SK-N-SH (cell line): ENCODE results near the gene OR2AT4. TPM values are rescaled to one million over a fixed set of nuclear protein-coding genes. Genes with fewer than 3 reads are reported as not detected.
A peak's percentile ranks its signal among the peaks of the same experiment; 100 is the strongest.

Source experiments
- CTCF ChIA-PET: fragments of 300-600, 350-600 bp; formaldehyde crosslinking; extraction: SDS; loops from one replicate; lab custom pipeline; 2021; lab: Yijun Ruan, JAX
- POLR2A ChIA-PET: fragments of 350-600 bp; sonication (Branson Sonifier 250); formaldehyde crosslinking; extraction: SDS; loops from one replicate; lab custom pipeline; 2020; ENCODE audit warnings: antibody characterized with exemption, inconsistent platforms; lab: Yijun Ruan, JAX
- DNase-seq: peaks from one replicate; pipeline ENCODE4 v3.0.0; 2012
- H2AFZ ChIP-seq: fragments of 200-600 bp; sonication (generic); 2 replicates; pipeline ENCODE4 v1.8.1; 2016; ENCODE audit warnings: antibody characterized with exemption, mild to moderate bottlenecking, low read depth
- H3F3A ChIP-seq: fragments of 200-600 bp; sonication (generic); replicated peaks from 2 replicates; pipeline ENCODE3; 2016; ENCODE audit warnings: antibody characterized with exemption, mild to moderate bottlenecking; ENCODE audit not compliant: insufficient read depth
- H3K27ac ChIP-seq, 2 experiments: fragments of 200-500 bp in 1 of 2; fragments of 200-600 bp in 1 of 2; sonication (Bioruptor generic) in 1 of 2; sonication (generic), shearing (Covaris generic) in 1 of 2; 2 replicates each; pipeline versions ENCODE4 v1.5.1 to v1.6.1; 2014 to 2016; ENCODE audit warnings: low read depth in 2 of 2, inconsistent platforms in 1 of 2, low read length in 1 of 2, mild to moderate bottlenecking in 1 of 2, mixed read lengths in 1 of 2
- H3K27me3 ChIP-seq: fragments of 200-600 bp; sonication (generic), shearing (Covaris generic); 2 replicates; pipeline ENCODE4 v1.6.1; 2016; ENCODE audit warnings: mixed run types; ENCODE audit not compliant: insufficient read depth
- H3K36me3 ChIP-seq, 2 experiments: fragments of 200-500 bp in 1 of 2; fragments of 200-600 bp in 1 of 2; sonication (Bioruptor generic) in 1 of 2; sonication (generic) in 1 of 2; replicated peaks in 1 of 2; 2 replicates each; pipeline versions ENCODE3 to v1.5.1; 2014 to 2016; ENCODE audit warnings: low read length in 1 of 2, mild to moderate bottlenecking in 1 of 2; ENCODE audit not compliant: insufficient read depth in 2 of 2, control insufficient read depth in 1 of 2
- H3K4me1 ChIP-seq, 2 experiments: fragments of 200-500 bp in 1 of 2; fragments of 200-600 bp in 1 of 2; sonication (Bioruptor generic) in 1 of 2; sonication (generic), shearing (Covaris generic) in 1 of 2; 2 replicates each; pipeline versions ENCODE4 v1.5.1 to v1.6.1; 2014 to 2016; ENCODE audit warnings: low read depth in 1 of 2, low read length in 1 of 2, mixed run types in 1 of 2; ENCODE audit not compliant: insufficient read depth in 2 of 2, control insufficient read depth in 1 of 2
- H3K4me2 ChIP-seq: fragments of 200-600 bp; sonication (generic), shearing (Covaris generic); 2 replicates; pipeline ENCODE4 v1.6.1; 2017; ENCODE audit warnings: mixed run types
- H3K4me3 ChIP-seq, 2 experiments: fragments of 200-500 bp in 1 of 2; fragments of 200-600 bp in 1 of 2; sonication (Bioruptor generic) in 1 of 2; sonication (generic), shearing (Covaris generic) in 1 of 2; 2 replicates each; pipeline versions ENCODE4 v1.5.1 to v1.8.1; 2014 to 2016; ENCODE audit warnings: low read depth in 2 of 2, inconsistent platforms in 1 of 2, low read length in 1 of 2, mild to moderate bottlenecking in 1 of 2, mixed read lengths in 1 of 2, moderate library complexity in 1 of 2
- H3K79me2 ChIP-seq: fragments of 200-600 bp; sonication (generic); 2 replicates; pipeline ENCODE4 v1.8.1; 2017; ENCODE audit warnings: mild to moderate bottlenecking; ENCODE audit not compliant: insufficient read depth
- H3K9ac ChIP-seq: fragments of 200-600 bp; sonication (generic); 2 replicates; pipeline ENCODE4 v1.6.1; 2017; ENCODE audit warnings: mixed run types
- H3K9me2 ChIP-seq: fragments of 200-600 bp; sonication (generic); 2 replicates; pipeline ENCODE4 v1.6.1; 2017; ENCODE audit warnings: mixed run types
- H3K9me3 ChIP-seq: fragments of 200-600 bp; sonication (generic); 2 replicates; pipeline ENCODE4 v1.6.1; 2017; ENCODE audit warnings: mixed run types, mild to moderate bottlenecking, moderate library complexity
- H4K20me1 ChIP-seq: fragments of 200-600 bp; sonication (generic); 2 replicates; pipeline ENCODE4 v1.6.1; 2017; ENCODE audit warnings: mild to moderate bottlenecking, mixed run types; ENCODE audit not compliant: insufficient read depth
- CHD2 ChIP-seq: fragments of 150-350 bp; IDR thresholded peaks from 2 replicates; pipeline ENCODE4 v1.6.1; 2018; ENCODE audit warnings: low read length; ENCODE audit not compliant: partially characterized antibody
- CTCF ChIP-seq: fragments of 200-600 bp; sonication (generic); IDR thresholded peaks from 2 replicates; pipeline ENCODE4 v1.6.1; 2017; ENCODE audit warnings: antibody characterized with exemption, mild to moderate bottlenecking, moderate library complexity
- ELF1 ChIP-seq: IDR thresholded peaks from 2 replicates; pipeline ENCODE4 v1.4.0; 2012
- EZH2phosphoT487 ChIP-seq: fragments of 200-600 bp; sonication (generic); IDR thresholded peaks from 2 replicates; pipeline ENCODE4 v1.6.1; 2017; ENCODE audit warnings: low read depth, mixed run types, mild to moderate bottlenecking, antibody characterized with exemption, moderate library complexity, borderline replicate concordance
- FOSL2 ChIP-seq: IDR thresholded peaks from 2 replicates; pipeline ENCODE4 v1.4.0; 2012; ENCODE audit warnings: low read depth, mild to moderate bottlenecking, moderate library complexity, borderline replicate concordance
- FOXJ3 ChIP-seq: sonication (generic); formaldehyde crosslinking; IDR thresholded peaks from 2 replicates; pipeline ENCODE4 v1.5.1; 2020; ENCODE audit warnings: mild to moderate bottlenecking, missing genetic modification reagents
- GABPA ChIP-seq: IDR thresholded peaks from 2 replicates; pipeline ENCODE4 v1.4.0; 2012; ENCODE audit warnings: low read depth, mild to moderate bottlenecking
- IRF3 ChIP-seq: fragments of 150-350 bp; IDR thresholded peaks from 2 replicates; pipeline ENCODE4 v1.6.1; 2016; ENCODE audit warnings: mild to moderate bottlenecking, low read depth, low read length
- JUND ChIP-seq: IDR thresholded peaks from 2 replicates; pipeline ENCODE4 v1.4.0; 2012
- MEF2A ChIP-seq: IDR thresholded peaks from 2 replicates; pipeline ENCODE4 v1.4.0; 2012; ENCODE audit warnings: low read depth, borderline replicate concordance
- MXI1 ChIP-seq: IDR thresholded peaks from 2 replicates; pipeline ENCODE4 v1.6.1; 2012; ENCODE audit warnings: mild to moderate bottlenecking, low read depth, low read length, improper control_type of control experiment
- NFIC ChIP-seq: IDR thresholded peaks from 2 replicates; pipeline ENCODE4 v1.4.0; 2012; ENCODE audit warnings: borderline replicate concordance
- NRF1 ChIP-seq: IDR thresholded peaks from 2 replicates; pipeline ENCODE4 v1.6.1; 2012; ENCODE audit warnings: low read depth, mild to moderate bottlenecking, low read length
- PBX3 ChIP-seq: IDR thresholded peaks from 2 replicates; pipeline ENCODE4; 2012
- REST ChIP-seq: IDR thresholded peaks from 2 replicates; pipeline ENCODE4 v1.6.1; 2012; ENCODE audit warnings: mild to moderate bottlenecking, low read depth, low read length, moderate library complexity
- RFX5 ChIP-seq: IDR thresholded peaks from 2 replicates; pipeline ENCODE4 v1.6.1; 2012; ENCODE audit warnings: mild to moderate bottlenecking, improper control_type of control experiment, low read length
- RXRA ChIP-seq: IDR thresholded peaks from 2 replicates; pipeline ENCODE4 v1.4.0; 2012; ENCODE audit warnings: low read depth, mild to moderate bottlenecking, borderline replicate concordance
- SIN3A ChIP-seq: IDR thresholded peaks from 2 replicates; pipeline ENCODE4 v1.6.1; 2012; ENCODE audit warnings: low read depth, mild to moderate bottlenecking, low read length, moderate library complexity, borderline replicate concordance
- TAF1 ChIP-seq: IDR thresholded peaks from 2 replicates; pipeline ENCODE4 v1.6.1; 2012; ENCODE audit warnings: low read depth, mild to moderate bottlenecking, low read length, moderate library complexity, borderline replicate concordance
- TCF12 ChIP-seq: IDR thresholded peaks from 2 replicates; pipeline ENCODE4 v1.4.0; 2012
- USF1 ChIP-seq: IDR thresholded peaks from 2 replicates; pipeline ENCODE4 v1.4.0; 2012; ENCODE audit warnings: low read depth, borderline replicate concordance
- YY1 ChIP-seq: IDR thresholded peaks from 2 replicates; pipeline ENCODE4 v1.4.0; 2012; ENCODE audit warnings: low read depth, mild to moderate bottlenecking
- ZBTB33 ChIP-seq: IDR thresholded peaks from 2 replicates; pipeline ENCODE4 v1.4.0; 2012; ENCODE audit warnings: low read depth, borderline replicate concordance
- WGBS: methylation state at CpG from one replicate; pipeline ENCODE4 v1.1.6; 2017; ENCODE audit warnings: low lambda C conversion rate; 5-methylcytosine and 5-hydroxymethylcytosine counted together
- polyA plus RNA-seq, 3 experiments: library from polyadenylated mRNA; depleted of rRNA; stranded (reverse); fragments of >200 nt; gene quantifications; 2 replicates each; pipeline ENCODE4 v1.2.3, GENCODE V29; 2012

The OR2AT4 gene
- polyA plus RNA-seq, 1 of the 3 experiments (the other 2 are of a cell fraction) = not detected

- no peak overlapping the region for H2AFZ ChIP-seq
- H3K4me1 ChIP-seq = peaks cover 0 to 14% of the 10 kb centered on the region in 2 experiments; a peak in 2 of 4 replicates
- ChIA-PET CTCF (interaction anchor here (0.8 to 2.3 kb wide), 2 partner anchors 10 to 138 kb away, joined by 3 to 4 read pairs; partner anchors contain the start of gene TPBGL), POLR2A (no interaction called here)
- H3K36me3 ChIP-seq = no peaks in the 10 kb centered on the region
- H3K4me3 ChIP-seq = no peak overlapping the region
- 45% methylated on average over 5 of the region's 5 CpGs for WGBS
- H3K9ac ChIP-seq = no peak overlapping the region
- H3K9me2 ChIP-seq = no peaks in the 10 kb centered on the region
- H3K79me2 ChIP-seq = no peaks in the 10 kb centered on the region
- H4K20me1 ChIP-seq = no peaks in the 10 kb centered on the region
- no peak for DNase-seq
- H3K27ac ChIP-seq = peak overlapping the region in 1 of 2 experiments; percentile 64; a peak in 2 of 4 replicates
- H3K27me3 ChIP-seq = no peaks in the 10 kb centered on the region
- H3F3A ChIP-seq = peaks cover 51% of the 10 kb centered on the region
- H3K9me3 ChIP-seq = no peaks in the 10 kb centered on the region
- H3K4me2 ChIP-seq = no peak overlapping the region
- TF ChIP-seq GABPA = no peak
- peak; percentile 82 for TF ChIP-seq JUND
- TF ChIP-seq FOSL2 = peak; percentile 89
- TF ChIP-seq YY1 = no peak
- TF ChIP-seq ZBTB33 = no peak
- peak; percentile 20; the same call in 1 of the 2 replicates for TF ChIP-seq NFIC
- peak; percentile 65 for TF ChIP-seq PBX3
- TF ChIP-seq CHD2 = no peak
- TF ChIP-seq EZH2phosphoT487 = no peak
- TF ChIP-seq FOXJ3 (CRISPR knock-in tag) = no peak
- no peak for TF ChIP-seq REST
- TF ChIP-seq TCF12 = peak; percentile 83
- TF ChIP-seq RFX5 = no peak
- TF ChIP-seq IRF3 = no peak
- TF ChIP-seq SIN3A = no peak
- no peak for TF ChIP-seq MXI1
- TF ChIP-seq MEF2A = no peak
- TF ChIP-seq RXRA = peak; percentile 43; the same call in 1 of the 2 replicates
- TF ChIP-seq ELF1 = no peak
- TF ChIP-seq TAF1 = no peak
- TF ChIP-seq NRF1 = no peak
- no peak for TF ChIP-seq CTCF
- TF ChIP-seq USF1 = no peak
Measured at GRCh38 chr11:75103380-75104026, 6.8 kb upstream of the OR2AT4 start.
